Naive thymus-derived CD4-positive, alpha-beta T cell (primary cell): ENCODE results near the gene STPG1. TPM values are rescaled to one million over a fixed set of nuclear protein-coding genes. Genes with fewer than 3 reads are reported as not detected.

Experiments
- ATAC-seq: fragments of 150-1000 bp; cut with Tn5 transposase; 2 replicates; pipeline ENCODE4 v1.10.0; 2021; ENCODE audit warnings: mild to moderate bottlenecking, moderate library complexity
- CTCF ChIA-PET: fragments of 350-600 bp; sonication (Branson Sonifier 250); formaldehyde crosslinking; loops from one replicate; lab custom pipeline; 2021; ENCODE audit warnings: antibody characterized with exemption; lab: Charles Lee
- POLR2A ChIA-PET: fragments of 350-600 bp; sonication (Branson Sonifier 250); formaldehyde crosslinking; loops from one replicate; lab custom pipeline; 2021; ENCODE audit warnings: antibody characterized with exemption, inconsistent platforms; lab: Charles Lee
- DNase-seq, 9 donors: peaks; one replicate each; pipeline versions ENCODE4 v3.0.0 to v3.0.0-alpha.2; 2020 to 2022; ENCODE audit warnings: mixed read lengths in 1 of 9
- H3K27ac ChIP-seq: one replicate; pipeline ENCODE4 v1.7.0; 2013; ENCODE audit warnings: mild to moderate bottlenecking, low read depth, low read length, moderate library complexity
- H3K27me3 ChIP-seq, 2 donors: one replicate each; pipeline ENCODE4 v1.7.0; 2013; ENCODE audit warnings: low read length in 2 of 2, mild to moderate bottlenecking in 2 of 2, moderate library complexity in 2 of 2; ENCODE audit not compliant: control insufficient read depth in 2 of 2, insufficient read depth in 2 of 2
- H3K36me3 ChIP-seq, 3 experiments: 1 replicate in 2 of 3; 2 replicates in 1 of 3; pipeline ENCODE4 v1.7.0; 2013; ENCODE audit warnings: low read length in 3 of 3, mild to moderate bottlenecking in 3 of 3, moderate library complexity in 1 of 3; ENCODE audit not compliant: insufficient read depth in 3 of 3, control insufficient read depth in 2 of 3
- H3K4me1 ChIP-seq, 2 donors: one replicate each; pipeline ENCODE4 v1.7.0; 2013; ENCODE audit warnings: low read length in 2 of 2, mild to moderate bottlenecking in 2 of 2, moderate library complexity in 1 of 2; ENCODE audit not compliant: control insufficient read depth in 2 of 2, insufficient read depth in 2 of 2
- H3K4me3 ChIP-seq: 2 replicates; pipeline ENCODE4 v1.7.0; 2013; ENCODE audit warnings: mild to moderate bottlenecking, low read length
- H3K9me3 ChIP-seq, 3 experiments: 1 replicate in 2 of 3; 2 replicates in 1 of 3; pipeline ENCODE4 v1.7.0; 2013; ENCODE audit warnings: low read length in 3 of 3; ENCODE audit not compliant: control insufficient read depth in 2 of 3
- H3K27ac Mint-ChIP-seq, 9 donors: one replicate each; pipeline ENCODE4 v1.8.0; 2020 to 2022; ENCODE audit warnings: mixed read lengths in 9 of 9, mild to moderate bottlenecking in 8 of 9, moderate library complexity in 5 of 9, inconsistent platforms in 2 of 9
- H3K27me3 Mint-ChIP-seq, 5 donors: one replicate each; pipeline ENCODE4 v1.8.0; 2021 to 2022; ENCODE audit warnings: mixed read lengths in 5 of 5, mild to moderate bottlenecking in 1 of 5
- H3K36me3 Mint-ChIP-seq, 5 donors: one replicate each; pipeline ENCODE4 v1.8.0; 2020 to 2022; ENCODE audit warnings: mixed read lengths in 5 of 5, mild to moderate bottlenecking in 3 of 5, inconsistent platforms in 1 of 5
- H3K4me1 Mint-ChIP-seq, 7 donors: one replicate each; pipeline ENCODE4 v1.8.0; 2020 to 2022; ENCODE audit warnings: mixed read lengths in 7 of 7, mild to moderate bottlenecking in 3 of 7, inconsistent platforms in 1 of 7
- H3K4me3 Mint-ChIP-seq, 10 donors: one replicate each; pipeline ENCODE4 v1.8.0; 2020 to 2022; ENCODE audit warnings: mild to moderate bottlenecking in 10 of 10, mixed read lengths in 10 of 10, moderate library complexity in 6 of 10, inconsistent platforms in 2 of 10
- H3K9me3 Mint-ChIP-seq, 11 donors: one replicate each; pipeline ENCODE4 v1.8.0; 2020 to 2022; ENCODE audit warnings: mixed read lengths in 11 of 11, mild to moderate bottlenecking in 4 of 11, inconsistent platforms in 1 of 11, moderate library complexity in 1 of 11
- intact Hi-C, 2 donors: fragments of 100-400 bp; cut with micrococcal nuclease; formaldehyde crosslinking; loops; one replicate each; pipeline ENCODE4 v1.15.1; 2023
- polyA plus RNA-seq, 2 donors: library from polyadenylated mRNA; unstranded; fragments of 300-500 nt; fragmentation: Illumina TruSeq; gene quantifications; one replicate each; pipeline ENCODE4 v1.2.3, GENCODE V29; 2021
- total RNA-seq, 6 experiments: library from RNA in 5 of 6; stranded (reverse) in 5 of 6; gene quantifications; 1 replicate in 5 of 6; 2 replicates in 1 of 6; pipeline ENCODE4 v1.2.3 and lab custom pipeline; 2021 to 2026

Gene STPG1
- total and polyA plus RNA-seq, 7 experiments from 2014 or later, result 3.1 to 10.1 (median 5.3) TPM

DNA sequence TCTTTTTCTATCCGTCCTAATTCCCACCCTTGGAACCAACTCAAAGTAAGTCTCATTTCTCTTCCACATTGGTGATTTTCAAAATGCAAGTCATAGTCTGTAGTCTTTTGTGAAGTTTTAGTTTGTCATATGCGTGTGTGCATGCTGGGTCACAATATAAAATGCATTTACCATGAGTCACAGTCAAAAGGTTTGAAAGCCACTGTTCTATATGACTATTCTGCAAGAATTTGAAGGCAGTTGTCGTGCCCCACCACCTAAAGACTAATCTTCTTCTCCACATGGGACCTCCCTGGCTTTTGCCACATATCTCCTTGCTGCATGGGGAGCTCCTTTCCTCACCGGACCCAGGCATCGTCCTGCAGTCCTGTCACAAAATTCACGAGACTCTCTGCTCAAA, 1.6 kb downstream of the STPG1 start:
- Histone ChIP-seq H3K36me3 (peaks cover 0 to 4% (median 0%) of the 10 kb centered on the region in 3 experiments), H3K9me3 (no peaks in the 10 kb centered on the region), H3K4me3 (no peak overlapping the region), H3K27ac (no peak overlapping the region), H3K27me3 (no peaks in the 10 kb centered on the region), H3K4me1 (peaks cover 10 to 17% of the 10 kb centered on the region in 2 donors)
- POLR2A ChIA-PET, result interaction anchor here (0.5 to 10.7 kb wide), 4 partner anchors 9 to 1052 kb away, joined by 3 to 149 read pairs (median 4); partner anchors contain the start of gene RCAN3
- intact Hi-C loops, result loop anchor here in 1 of 2 donors (2.0 to 10.0 kb wide), 3 partner anchors 13 to 1153 kb away; partner anchors contain the start of gene PNRC2
- CTCF ChIA-PET, result interaction anchor here (1.0 kb wide), 2 partner anchors 19 to 223 kb away, joined by 4 read pairs; no protein-coding TSS in a partner anchor
- no peak for DNase-seq
- H3K4me1 Mint-ChIP-seq, result peaks cover 24 to 57% (median 49%) of the 10 kb centered on the region in 7 donors
- no peak for ATAC-seq
- peak overlapping the region in 4 of 10 donors; percentile 28 to 100 (median 50) for H3K4me3 Mint-ChIP-seq
- peaks cover 0 to 4% (median 0%) of the 10 kb centered on the region in 5 donors for H3K27me3 Mint-ChIP-seq
- peaks cover 0 to 14% (median 6%) of the 10 kb centered on the region in 5 donors for H3K36me3 Mint-ChIP-seq
- peak overlapping the region in 4 of 9 donors; percentile 5 to 92 (median 41) for H3K27ac Mint-ChIP-seq
- peaks cover 0 to 4% (median 0%) of the 10 kb centered on the region in 11 donors for H3K9me3 Mint-ChIP-seq

DNA sequence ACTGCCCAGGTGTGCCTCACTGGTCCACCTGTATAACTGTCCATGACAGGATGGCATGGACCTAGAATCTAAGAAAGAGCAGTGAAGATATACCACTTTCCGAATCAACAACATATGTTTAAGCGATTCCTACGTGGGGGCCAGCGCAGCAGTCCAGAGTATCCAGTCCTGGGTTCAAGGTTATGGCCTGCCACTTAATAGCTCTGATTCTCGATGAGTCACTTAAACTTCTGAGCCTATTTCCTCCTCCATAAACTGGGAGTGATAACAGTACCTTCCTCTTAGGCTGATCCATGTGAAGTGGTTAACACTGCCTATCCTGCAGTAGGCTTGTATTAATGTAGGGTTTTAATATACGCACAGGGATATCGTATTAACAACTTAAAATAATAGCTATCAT, 2.8 kb downstream of the STPG1 start:
- intact Hi-C loops, result loop anchor here in 1 of 2 donors (10.0 kb wide), 2 partner anchors 456 to 1154 kb away; partner anchors contain the start of gene PNRC2
- peaks cover 0 to under 1% (median 0%) of the 10 kb centered on the region in 3 experiments for H3K36me3 ChIP-seq
- CTCF ChIA-PET, result interaction anchor here (1.0 kb wide), 1 partner anchor 125 kb away, joined by 4 read pairs; no protein-coding TSS in a partner anchor
- Mint-ChIP-seq H3K27me3 (peaks cover 0 to 4% (median 0%) of the 10 kb centered on the region in 5 donors), H3K4me1 (peaks cover 15 to 46% (median 40%) of the 10 kb centered on the region in 7 donors), H3K36me3 (peaks cover 0 to 14% (median 6%) of the 10 kb centered on the region in 5 donors), H3K27ac (no peak overlapping the region), H3K9me3 (peaks cover 0 to 4% (median 0%) of the 10 kb centered on the region in 11 donors), H3K4me3 (no peak overlapping the region)
- H3K27me3 ChIP-seq, result no peaks in the 10 kb centered on the region
- H3K27ac ChIP-seq, result no peak overlapping the region
- POLR2A ChIA-PET, result interaction anchor here (10.7 kb wide), 1 partner anchor 93 kb away, joined by 149 read pairs; the partner anchor contains the start of gene RCAN3
- no peaks in the 10 kb centered on the region for H3K9me3 ChIP-seq
- DNase-seq (no peak), ATAC-seq (no peak)
- H3K4me1 ChIP-seq, result peaks cover 10 to 15% of the 10 kb centered on the region in 2 donors
- no peak overlapping the region for H3K4me3 ChIP-seq

GRCh38 chr1:24409535-24409934, 4.0 kb downstream of the STPG1 start:
- Histone ChIP-seq H3K27ac (no peak overlapping the region), H3K36me3 (no peaks in the 10 kb centered on the region), H3K4me3 (no peak overlapping the region), H3K9me3 (no peaks in the 10 kb centered on the region), H3K4me1 (peaks cover 5 to 10% of the 10 kb centered on the region in 2 donors), H3K27me3 (no peaks in the 10 kb centered on the region)
- H3K27ac Mint-ChIP-seq, result no peak overlapping the region
- no peak for ATAC-seq
- CTCF ChIA-PET, result interaction anchor here (0.8 to 1.6 kb wide), 3 partner anchors 18 to 208 kb away, joined by 3 to 7 read pairs (median 4); no protein-coding TSS in a partner anchor
- peaks cover 0 to 4% (median 0%) of the 10 kb centered on the region in 11 donors for H3K9me3 Mint-ChIP-seq
- peaks cover 0 to 14% (median 6%) of the 10 kb centered on the region in 5 donors for H3K36me3 Mint-ChIP-seq
- no peak for DNase-seq
- POLR2A ChIA-PET, result interaction anchor here (0.6 to 1.2 kb wide), 5 partner anchors 92 to 1209 kb away, joined by 3 to 6 read pairs (median 3); partner anchors contain the start of gene RCAN3
- intact Hi-C loops, result no loop called here
- no peak overlapping the region for H3K4me3 Mint-ChIP-seq
- peaks cover 7 to 36% (median 31%) of the 10 kb centered on the region in 7 donors for H3K4me1 Mint-ChIP-seq
- peaks cover 0 to 4% (median 0%) of the 10 kb centered on the region in 5 donors for H3K27me3 Mint-ChIP-seq

GRCh38 chr1:24406788-24407187, 6.8 kb downstream of the STPG1 start:
- intact Hi-C loops, result no loop called here
- POLR2A ChIA-PET, result interaction anchor here (0.6 to 0.9 kb wide), 2 partner anchors 9 to 109 kb away, joined by 3 read pairs; partner anchors contain the start of gene NIPAL3
- Histone ChIP-seq H3K27me3 (no peaks in the 10 kb centered on the region), H3K9me3 (no peaks in the 10 kb centered on the region), H3K4me1 (peaks cover 0 to 4% of the 10 kb centered on the region in 2 donors), H3K4me3 (no peak overlapping the region), H3K36me3 (no peaks in the 10 kb centered on the region), H3K27ac (no peak overlapping the region)
- no peak overlapping the region for H3K27ac Mint-ChIP-seq
- no peak overlapping the region for H3K4me3 Mint-ChIP-seq
- peaks cover 0 to 4% (median 0%) of the 10 kb centered on the region in 11 donors for H3K9me3 Mint-ChIP-seq
- H3K4me1 Mint-ChIP-seq, result peaks cover 2 to 15% (median 10%) of the 10 kb centered on the region in 7 donors
- H3K36me3 Mint-ChIP-seq, result peaks cover 0 to 14% (median 6%) of the 10 kb centered on the region in 5 donors
- ATAC-seq (no peak), DNase-seq (no peak)
- peaks cover 0 to 4% (median 0%) of the 10 kb centered on the region in 5 donors for H3K27me3 Mint-ChIP-seq
- CTCF ChIA-PET, result no interaction called here

DNA sequence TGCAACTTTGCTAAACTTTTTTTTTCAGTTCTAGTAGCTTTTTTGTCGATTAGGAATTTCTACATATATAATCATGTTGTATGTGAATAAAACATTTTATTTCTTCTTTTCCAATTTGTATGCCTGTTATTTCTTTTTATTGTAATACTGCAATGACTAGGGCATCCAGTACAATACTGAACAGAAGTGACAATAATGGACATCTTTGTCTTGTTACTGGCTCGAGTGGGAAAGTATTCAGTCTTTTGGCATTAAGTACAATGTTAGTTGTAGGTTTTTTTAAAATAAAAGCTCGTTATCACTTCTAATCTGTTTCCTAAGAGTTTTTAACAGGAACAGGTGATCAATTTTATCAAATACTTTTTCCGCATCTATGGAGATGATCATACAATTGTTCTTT, 9.8 kb downstream of the STPG1 start:
- DNase-seq (no peak), ATAC-seq (no peak)
- peaks cover 0 to 4% (median 0%) of the 10 kb centered on the region in 11 donors for H3K9me3 Mint-ChIP-seq
- ChIA-PET POLR2A (interaction anchor here (0.6 to 1.8 kb wide), 2 partner anchors 10 to 98 kb away, joined by 3 to 5 read pairs; no protein-coding TSS in a partner anchor), CTCF (interaction anchor here (0.7 to 1.7 kb wide), 6 partner anchors 12 to 232 kb away, joined by 3 to 9 read pairs (median 5); partner anchors contain the start of gene NIPAL3)
- no peaks in the 10 kb centered on the region for H3K4me1 ChIP-seq
- H3K27ac Mint-ChIP-seq, result no peak overlapping the region
- no peak overlapping the region for H3K4me3 ChIP-seq
- no peaks in the 10 kb centered on the region for H3K9me3 ChIP-seq
- peaks cover 0 to 4% (median 0%) of the 10 kb centered on the region in 5 donors for H3K27me3 Mint-ChIP-seq
- no peaks in the 10 kb centered on the region for H3K27me3 ChIP-seq
- no peaks in the 10 kb centered on the region for H3K4me1 Mint-ChIP-seq
- intact Hi-C loops, result no loop called here
- H3K36me3 Mint-ChIP-seq, result peaks cover 4 to 20% (median 10%) of the 10 kb centered on the region in 5 donors
- no peak overlapping the region for H3K4me3 Mint-ChIP-seq
- no peak overlapping the region for H3K27ac ChIP-seq
- H3K36me3 ChIP-seq, result no peaks in the 10 kb centered on the region

DNA sequence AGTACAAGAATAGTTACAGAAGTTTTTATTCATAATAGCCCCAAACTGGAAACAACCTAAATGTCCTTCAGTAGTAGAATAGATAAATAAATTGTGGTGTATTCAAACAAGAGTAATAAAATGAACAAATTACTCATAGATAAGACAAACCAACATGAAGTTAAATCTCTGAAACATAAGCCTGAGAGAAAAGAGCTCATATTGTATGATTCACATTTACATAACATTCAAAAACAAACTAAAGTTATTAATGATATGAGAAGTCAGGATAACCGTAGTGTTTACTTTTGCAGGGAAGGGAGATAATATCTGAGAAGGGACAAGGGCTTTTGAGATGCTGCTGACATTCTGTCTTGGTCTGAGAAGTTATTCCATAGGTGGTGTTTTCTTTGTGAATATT, 13.5 kb downstream of the STPG1 start:
- Mint-ChIP-seq H3K27ac (peak overlapping the region in 2 of 9 donors; percentile 3 to 37), H3K27me3 (no peaks in the 10 kb centered on the region), H3K4me1 (no peaks in the 10 kb centered on the region)

More for the DNA sequence above, 13.5 kb downstream of the STPG1 start:
- Mint-ChIP-seq H3K4me3 (no peak overlapping the region), H3K9me3 (no peaks in the 10 kb centered on the region), H3K36me3 (peaks cover 0 to 12% (median 4%) of the 10 kb centered on the region in 5 donors)
- POLR2A ChIA-PET, result interaction anchor here (0.8 kb wide), 1 partner anchor 13 kb away, joined by 3 read pairs; no protein-coding TSS in a partner anchor
- no peaks in the 10 kb centered on the region for H3K9me3 ChIP-seq
- no peak for DNase-seq
- CTCF ChIA-PET, result interaction anchor here (0.5 to 2.1 kb wide), 6 partner anchors 9 to 201 kb away, joined by 3 to 9 read pairs (median 4); partner anchors contain the start of gene NIPAL3
- ATAC-seq, result no peak
- H3K4me1 ChIP-seq, result no peaks in the 10 kb centered on the region
- no peak overlapping the region for H3K4me3 ChIP-seq
- intact Hi-C loops, result no loop called here
- no peak overlapping the region for H3K27ac ChIP-seq
- no peaks in the 10 kb centered on the region for H3K27me3 ChIP-seq
- H3K36me3 ChIP-seq, result no peaks in the 10 kb centered on the region
